ENCODE results near the gene CEP126. TPM values are rescaled to one million over a fixed set of nuclear protein-coding genes. Genes with fewer than 3 reads are reported as not detected.
A peak's percentile ranks its signal among the peaks of the same experiment; 100 is the strongest.

Gene CEP126, protein sequence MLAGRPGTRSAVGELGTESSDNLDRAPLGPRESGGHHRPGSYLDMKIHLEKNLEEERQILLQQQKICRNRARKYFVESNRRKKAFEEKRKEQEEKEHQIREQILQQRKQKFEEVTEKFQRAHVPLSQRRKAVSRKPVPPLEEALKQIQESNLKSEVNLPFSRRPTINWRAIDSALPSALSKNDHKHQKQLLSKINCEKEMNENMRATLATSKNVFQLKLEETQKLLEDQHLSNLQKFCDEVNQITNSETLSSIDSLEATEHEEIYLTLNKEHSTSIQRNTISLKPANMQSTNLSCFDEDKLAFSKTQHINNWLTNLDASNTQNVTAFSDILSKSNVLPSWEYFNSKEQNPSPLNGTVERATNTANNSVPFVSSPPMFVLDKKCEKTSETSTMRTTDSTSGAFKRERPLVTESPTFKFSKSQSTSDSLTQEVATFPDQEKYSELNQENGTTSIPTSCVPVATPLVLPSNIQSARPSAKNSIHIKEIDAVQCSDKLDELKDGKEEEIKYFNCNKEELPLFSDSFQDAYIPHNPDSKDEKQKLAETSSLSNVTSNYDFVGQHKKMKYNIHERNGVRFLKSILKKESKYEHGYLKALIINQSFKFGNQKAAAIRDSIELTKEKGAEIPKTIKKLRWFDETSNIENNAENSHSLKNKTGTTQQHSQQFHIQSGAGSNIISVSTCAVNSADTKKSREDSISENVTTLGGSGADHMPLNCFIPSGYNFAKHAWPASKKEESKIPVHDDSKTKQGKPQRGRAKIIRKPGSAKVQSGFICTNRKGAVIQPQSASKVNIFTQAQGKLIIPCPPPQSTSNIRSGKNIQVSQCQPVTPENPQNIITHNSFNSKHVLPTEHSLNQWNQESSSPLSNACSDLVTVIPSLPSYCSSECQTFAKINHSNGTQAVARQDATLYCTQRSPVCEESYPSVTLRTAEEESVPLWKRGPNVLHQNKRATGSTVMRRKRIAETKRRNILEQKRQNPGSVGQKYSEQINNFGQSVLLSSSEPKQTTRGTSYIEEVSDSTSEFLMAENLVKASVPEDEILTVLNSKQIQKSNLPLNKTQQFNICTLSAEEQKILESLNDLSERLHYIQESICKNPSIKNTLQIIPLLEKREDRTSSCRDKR
- 1 to 10 TPM; 3.3 to 3.8 TPM for total RNA-seq
- long read RNA-seq, partial matches to known transcripts: 2 of 5 reads
- long read RNA-seq, other reads (novel, unspliced or antisense): 3 of 5 reads

- peak; percentile 96 for DNase-seq
- intact Hi-C loops (cut with DNase I): no loop called here
- ATAC-seq: peak; percentile 98 to 99
These were observed at the start of gene CEP126 for GRCh38 chr11:101914738-101915426. Gene CEP126 (plus strand): TSS chr11:101915010. CDS start chr11:101915285, 275 bp downstream.

- ATAC-seq (no peak), DNase-seq (no peak)
- intact Hi-C loops (cut with DNase I): no loop called here
These were observed 48.0 kb upstream of the CEP126 start for GRCh38 chr11:101866619-101867491.

DNA sequence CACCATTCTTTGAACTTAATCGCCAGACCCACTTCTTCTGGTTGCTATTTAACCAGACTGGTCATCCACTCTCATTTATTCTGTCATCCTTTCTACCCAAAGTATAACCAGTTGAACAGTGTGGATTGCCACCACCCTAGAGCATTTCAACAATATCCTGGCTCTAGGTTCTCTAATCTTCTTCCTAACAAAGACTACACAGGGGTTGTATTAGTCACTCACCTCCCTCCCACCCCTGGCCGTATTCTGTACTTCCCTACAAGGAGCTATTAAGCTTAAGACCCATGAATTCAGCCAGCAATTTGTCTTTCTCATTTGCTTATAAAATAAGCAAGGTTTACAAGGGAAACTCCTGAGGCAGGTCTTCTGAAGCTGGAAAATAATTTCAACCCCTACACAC, 46.9 kb upstream of the CEP126 start:
- DNase-seq (no peak), ATAC-seq (no peak)
- intact Hi-C loops (cut with DNase I): no loop called here

DNA sequence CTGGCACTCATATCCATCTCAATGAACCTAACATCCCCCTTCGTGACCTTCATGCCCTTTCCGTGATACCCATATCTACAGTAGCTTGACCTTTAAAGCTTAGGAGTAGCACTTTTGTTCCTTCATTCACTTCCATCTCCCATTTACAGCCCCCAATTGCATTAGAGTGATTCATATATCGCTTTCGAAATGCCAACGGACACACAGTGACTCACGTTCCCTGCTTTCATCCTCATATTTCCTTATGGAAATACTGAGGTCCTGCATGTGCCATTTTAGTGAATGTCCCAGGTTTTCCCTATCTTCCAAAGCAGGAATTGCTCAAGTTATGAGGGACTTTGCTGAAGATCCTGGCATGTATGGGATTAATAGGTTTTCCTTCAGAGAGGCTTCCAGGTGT, 44.3 kb upstream of the CEP126 start:
- DNase-seq (no peak), ATAC-seq (no peak)
- intact Hi-C loops (cut with DNase I): no loop called here

GRCh38 chr11:101872171-101872882, 42.5 kb upstream of the CEP126 start:
- DNase-seq: no peak
- intact Hi-C loops (cut with DNase I): no loop called here
- ATAC-seq: no peak

GRCh38 chr11:101880222-101880621, 34.6 kb upstream of the CEP126 start:
- DNase-seq (no peak), ATAC-seq (no peak)
- intact Hi-C loops (cut with DNase I): no loop called here

DNA sequence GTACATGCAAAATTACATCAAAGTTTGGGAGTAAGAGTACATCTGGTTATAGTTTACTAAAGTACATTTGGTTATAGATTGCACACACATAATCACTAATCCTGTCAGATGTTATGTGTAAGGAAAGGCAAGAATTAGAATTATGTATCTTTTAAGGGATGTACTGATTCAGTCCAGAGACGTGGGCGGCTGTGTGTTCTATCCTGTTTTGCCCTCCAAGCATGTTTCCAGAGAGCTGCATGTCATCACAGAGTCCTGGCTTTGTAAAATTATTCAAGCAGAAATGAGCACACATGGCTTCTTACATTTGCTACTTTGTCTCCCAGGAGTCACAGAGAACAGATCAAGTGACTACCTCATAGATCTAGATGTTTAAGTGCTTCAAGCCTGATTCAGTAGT, 33.2 kb upstream of the CEP126 start:
- DNase-seq (no peak), ATAC-seq (no peak)
- intact Hi-C loops (cut with DNase I): no loop called here

DNA sequence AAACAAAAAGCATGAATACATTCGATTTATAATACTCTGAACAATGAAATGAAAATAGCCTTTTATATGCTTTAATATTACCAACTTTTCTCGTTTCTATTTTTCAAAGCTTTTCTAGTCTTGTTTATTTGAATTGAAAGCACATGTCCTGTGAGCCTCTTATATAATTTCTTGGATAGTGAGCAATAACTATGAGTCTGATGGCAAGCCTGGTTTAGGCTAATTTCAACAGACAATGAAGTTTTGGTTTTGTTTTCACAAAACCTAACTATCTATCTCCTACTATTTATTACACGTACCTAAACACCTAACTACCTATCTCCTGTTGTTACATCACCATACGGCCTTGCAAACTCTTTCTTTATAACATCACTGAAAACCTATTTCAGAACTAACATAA, 29.2 kb upstream of the CEP126 start:
- intact Hi-C loops (cut with DNase I): no loop called here
- ATAC-seq (no peak), DNase-seq (no peak)

DNA sequence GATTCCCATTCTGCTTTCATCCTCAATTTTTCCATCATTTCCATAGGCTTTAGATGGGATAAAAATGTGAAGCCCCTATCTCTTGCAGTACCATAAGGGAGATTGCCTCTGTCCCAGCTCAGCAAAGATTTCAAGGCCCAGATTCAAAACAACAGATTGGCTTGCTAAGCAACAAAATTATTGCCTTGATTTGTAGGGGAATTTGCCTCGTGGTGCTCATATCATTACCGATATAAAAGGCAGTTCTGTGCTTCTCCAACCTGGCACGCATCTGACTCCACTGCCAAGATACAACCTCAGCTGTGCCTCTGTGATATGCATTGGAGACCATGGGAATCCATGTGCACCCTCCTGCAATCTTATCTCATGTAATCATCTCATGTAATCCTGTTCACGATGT, 25.0 kb upstream of the CEP126 start:
- DNase-seq (no peak), ATAC-seq (no peak)
- intact Hi-C loops (cut with DNase I): no loop called here

GRCh38 chr11:101894505-101894904, 20.3 kb upstream of the CEP126 start:
- ATAC-seq: no peak
- intact Hi-C loops (cut with DNase I): no loop called here

GRCh38 chr11:101907815-101908214, 7.0 kb upstream of the CEP126 start:
- intact Hi-C loops (cut with DNase I): no loop called here
- ATAC-seq (peak in 1 of 2 donors; percentile 38), DNase-seq (no peak)

More at GRCh38 chr11:101894505-101894904, 20.3 kb upstream of the CEP126 start:
- no peak for DNase-seq

- intact Hi-C loops (cut with DNase I): no loop called here
- peak in 1 of 2 donors; percentile 31 for ATAC-seq
These were observed 5.7 kb upstream of the CEP126 start for GRCh38 chr11:101909087-101909486.

GRCh38 chr11:101912823-101913284, 2.0 kb upstream of the CEP126 start:
- ATAC-seq: no peak
- intact Hi-C loops (cut with DNase I): no loop called here

More at GRCh38 chr11:101909087-101909486, 5.7 kb upstream of the CEP126 start:
- no peak for DNase-seq

GRCh38 chr11:101913656-101914055, 1.2 kb upstream of the CEP126 start:
- ATAC-seq: no peak
- no peak for DNase-seq
- intact Hi-C loops (cut with DNase I): no loop called here

More at GRCh38 chr11:101912823-101913284, 2.0 kb upstream of the CEP126 start:
- DNase-seq: no peak

DNA sequence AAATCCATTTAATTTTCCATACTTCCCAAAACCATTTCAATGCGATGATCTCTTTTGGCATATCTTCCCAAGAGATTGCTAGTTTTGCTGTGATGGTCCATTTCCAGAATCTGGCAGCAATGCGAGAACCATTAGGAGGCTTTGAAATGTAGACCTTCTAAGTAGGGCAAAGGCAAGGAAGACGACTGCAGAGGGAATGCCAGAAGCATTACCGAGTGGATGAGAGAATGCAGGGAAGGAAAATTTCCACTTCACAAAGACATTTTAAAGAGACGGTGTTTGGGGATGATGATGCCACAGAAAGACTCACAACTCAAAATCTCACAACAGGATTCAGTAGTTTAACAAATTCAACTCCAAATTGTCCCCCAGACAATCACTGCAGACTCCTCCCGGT, 471 bp upstream of the CEP126 start:
- intact Hi-C loops (cut with DNase I): no loop called here
- ATAC-seq: peak in 1 of 2 donors; percentile 13
- no peak for DNase-seq

DNA sequence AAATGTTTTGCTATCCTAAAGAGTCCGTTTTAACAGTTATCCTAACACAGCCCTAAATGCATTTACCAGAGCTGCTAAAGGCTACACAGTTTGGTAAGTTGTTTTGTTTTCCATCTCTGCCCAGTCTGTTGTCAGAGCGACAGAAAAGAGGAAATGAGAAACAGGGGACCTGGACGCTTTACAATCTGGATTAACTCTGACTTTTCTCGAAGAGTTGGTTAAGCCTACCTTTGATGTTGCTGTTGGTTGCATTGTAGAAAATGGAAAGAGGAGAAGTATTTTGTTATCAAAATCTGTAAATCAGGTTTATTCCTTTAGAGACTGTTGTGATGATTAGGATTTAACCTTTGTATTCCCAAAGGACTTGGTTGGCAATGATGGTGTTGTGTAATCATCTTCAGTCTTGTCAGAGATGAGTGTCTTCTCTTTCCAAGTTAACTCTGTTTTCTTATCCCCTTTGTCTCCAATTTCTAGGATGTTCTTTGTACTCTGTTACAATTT, 1.0 kb downstream of the CEP126 start:
- DNase-seq (no peak), ATAC-seq (peak; percentile 32 to 49)
- intact Hi-C loops (cut with DNase I): no loop called here

DNA sequence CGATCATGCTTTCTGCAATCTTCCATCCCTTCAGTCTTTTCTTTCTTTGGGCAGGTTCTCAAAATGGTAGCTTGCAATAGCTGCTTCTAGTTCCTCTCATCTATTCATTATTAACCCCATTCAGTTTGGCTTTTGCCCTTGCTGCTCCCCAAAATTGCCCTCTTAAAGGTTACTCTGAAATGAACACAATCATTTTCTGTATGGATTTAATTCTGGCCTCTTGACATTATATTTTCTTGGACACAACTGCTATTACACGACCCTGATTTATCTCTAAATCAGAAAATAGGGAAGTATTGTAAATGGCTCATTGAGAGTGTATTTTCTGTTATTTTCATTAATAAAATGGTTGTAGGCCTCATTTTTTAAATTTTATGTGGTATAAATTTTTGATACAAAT, 1.6 kb downstream of the CEP126 start, which contains the start of gene ANGPTL5:
TSS of gene ANGPTL5 (minus strand) at position 101 of the 400 bp plus-strand sequence. CDS start 8,613 bp downstream, outside the sequence.
- DNase-seq (no peak), ATAC-seq (no peak)
- intact Hi-C loops (cut with DNase I): no loop called here
